ENCODE results near the gene MFAP3.

GRCh38 chr5:154044581-154044980 is 5.8 kb downstream of the MFAP3 start:
- TF ChIP-seq PBX3 (IDR thresholded peaks at IDR 0.05; ENCODE audit: insufficient replicate concordance, low read depth, low read length) (no peak), CTCF (IDR thresholded peaks at IDR 0.05 in 2 of 3, conservative IDR thresholded peaks at IDR 0.05 in 1 of 3; ENCODE audit: control insufficient read depth in 2 of 3, extremely low read depth in 1 of 3, insufficient read depth in 1 of 3, low read depth in 3 of 3, low read length in 3 of 3) (no peak), JUND (IDR thresholded peaks at IDR 0.05; ENCODE audit: low read depth, low read length) (no peak), MYC (IDR thresholded peaks at IDR 0.05; ENCODE audit: insufficient read depth, insufficient read length, insufficient replicate concordance, low read length, severe bottlenecking) (no peak), MYB (IDR thresholded peaks at IDR 0.05; ENCODE audit: borderline replicate concordance, low read depth, low read length) (no peak), TCF12 (IDR thresholded peaks at IDR 0.05; ENCODE audit: low read depth, low read length) (no peak), POLR2A (IDR thresholded peaks at IDR 0.05; ENCODE audit: low read depth, low read length) (no peak), KDM1A (IDR thresholded peaks at IDR 0.05; ENCODE audit: borderline replicate concordance) (no peak), ETV6 (conservative IDR thresholded peaks at IDR 0.05 in 1 of 2, IDR thresholded peaks at IDR 0.05 in 1 of 2; ENCODE audit: borderline replicate concordance in 1 of 2, low read depth in 1 of 2) (no peak)

Data from GM12878 (cell line).